ENCODE data around the gene PCYT2. TPM values are rescaled to one million over a fixed set of nuclear protein-coding genes. Genes with fewer than 3 reads are reported as not detected.

PCYT2 gene
- total and polyA plus RNA-seq, 9 of the 15 experiments (the other 6 are each of a cell fraction or from before 2014, with no cell fraction given): 0.92 to 134 (median 82.5) TPM

GRCh38 chr17:81867170-81867990 is 43.8 kb downstream of the PCYT2 start (continued):
- TF ChIP-seq ZNF507 (tag; conservative IDR thresholded peaks at IDR 0.05): no peak
- no peak for TF ChIP-seq SNRNP70 (optimal IDR thresholded peaks at IDR 0.05; ENCODE audit: low read depth, low read length)
- peak; percentile 43; the same call in 1 of the 2 replicates for TF ChIP-seq RNF219 (CRISPR knock-in tag; IDR thresholded peaks at IDR 0.05)
- TF ChIP-seq NR4A1 (CRISPR knock-in tag; IDR thresholded peaks at IDR 0.05): no peak
- no peak for TF ChIP-seq NR4A1 (tag; IDR thresholded peaks at IDR 0.05)
- TF ChIP-seq GABPB1 (CRISPR knock-in tag; IDR thresholded peaks at IDR 0.05): peak; percentile 49; the same call in 1 of the 2 replicates
- TF ChIP-seq C11orf30 (IDR thresholded peaks at IDR 0.05; ENCODE audit: low read depth): no peak
- no peak for TF ChIP-seq BACH1 (tag; IDR thresholded peaks at IDR 0.05)
- TF ChIP-seq ARID3A (IDR thresholded peaks at IDR 0.05; ENCODE audit: borderline replicate concordance, low read depth, low read length): no peak
- no peak for TF ChIP-seq SIX5 (IDR thresholded peaks at IDR 0.05; ENCODE audit: borderline replicate concordance in 1 of 2, insufficient read depth in 1 of 2, low read depth in 1 of 2, low read length in 2 of 2)
- TF ChIP-seq ZNF184 (CRISPR knock-in tag; IDR thresholded peaks at IDR 0.05): no peak
- TF ChIP-seq SUPT5H (IDR thresholded peaks at IDR 0.05): peak; percentile 88
- TF ChIP-seq ZBTB7A (IDR thresholded peaks at IDR 0.05; ENCODE audit: borderline replicate concordance, control insufficient read depth, low read depth, low read length): no peak
- TF ChIP-seq RBM25 (IDR thresholded peaks at IDR 0.05; ENCODE audit: low read depth, low read length, severe bottlenecking): no peak
- no peak for TF ChIP-seq SMARCB1 (IDR thresholded peaks at IDR 0.05; ENCODE audit: insufficient read length, low read depth)
- TF ChIP-seq HDGF (IDR thresholded peaks at IDR 0.05): no peak
- TF ChIP-seq MBD2 (IDR thresholded peaks at IDR 0.05; ENCODE audit: borderline replicate concordance, low read depth): no peak; the same call in 1 of the 2 replicates
- TF ChIP-seq ZNF431 (CRISPR knock-in tag; IDR thresholded peaks at IDR 0.05): no peak
- 0 out of 4 replicates have a peak, but pooled peaks of 1 of the 2 experiments have one; percentile 4 for TF ChIP-seq SRF (CRISPR knock-in tag; IDR thresholded peaks at IDR 0.05)
- no peak for TF ChIP-seq TAL1 (IDR thresholded peaks at IDR 0.05)
- TF ChIP-seq ZNF398 (CRISPR knock-in tag; IDR thresholded peaks at IDR 0.05): no peak
- no peak for TF ChIP-seq NCOA2 (IDR thresholded peaks at IDR 0.05; ENCODE audit: partially characterized antibody in 2 of 2)
- no peak for TF ChIP-seq ZNF165 (CRISPR knock-in tag; IDR thresholded peaks at IDR 0.05; ENCODE audit: borderline replicate concordance)
- TF ChIP-seq SREBF2 (CRISPR knock-in tag; IDR thresholded peaks at IDR 0.05): no peak
